Measurements from ENCODE around the gene MTX3.

MTX3 gene

DNA sequence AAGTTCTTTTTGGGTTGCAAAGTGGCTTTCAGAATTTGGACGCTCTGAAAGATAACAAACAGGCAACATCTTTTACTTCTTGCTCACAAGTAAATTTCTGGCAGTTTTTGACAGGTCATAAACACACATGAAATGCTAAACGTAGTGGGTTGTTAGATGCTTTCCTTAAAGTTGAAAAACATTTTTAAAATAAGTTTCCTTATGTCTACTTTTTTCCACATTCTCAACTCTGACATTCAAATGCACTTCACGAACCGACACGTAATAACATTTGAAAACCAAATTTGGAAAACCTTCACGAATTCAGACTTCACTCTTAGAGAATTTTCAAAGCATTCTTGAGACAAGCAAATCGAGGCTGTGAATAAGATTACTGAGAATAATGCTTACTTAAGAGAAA, 26.9 kb downstream of the MTX3 start:
- H3K36me3 ChIP-seq (ENCODE audit: control insufficient read depth in 1 of 2, insufficient read depth in 2 of 2, low read length in 2 of 2) = no peaks in the 10 kb centered on the region
- H3K27ac ChIP-seq (ENCODE audit: low read depth, low read length) = no peak overlapping the region
- no peak overlapping the region for H3K9ac ChIP-seq (ENCODE audit: low read depth in 1 of 2, low read length in 2 of 2)
- H3K9me3 ChIP-seq (ENCODE audit: control insufficient read depth in 1 of 2, low read length in 2 of 2) = no peaks in the 10 kb centered on the region
- no peak overlapping the region for H3K4me3 ChIP-seq (ENCODE audit: low read depth in 1 of 2, low read length in 2 of 2)
- H3K27me3 ChIP-seq (ENCODE audit: control insufficient read depth in 1 of 2, insufficient read depth in 2 of 2, low read length in 2 of 2) = peaks cover 0 to 8% of the 10 kb centered on the region in 2 donors
- H3K4me1 ChIP-seq (ENCODE audit: control insufficient read depth in 1 of 2, insufficient read depth in 2 of 2, low read length in 2 of 2) = no peaks in the 10 kb centered on the region

DNA sequence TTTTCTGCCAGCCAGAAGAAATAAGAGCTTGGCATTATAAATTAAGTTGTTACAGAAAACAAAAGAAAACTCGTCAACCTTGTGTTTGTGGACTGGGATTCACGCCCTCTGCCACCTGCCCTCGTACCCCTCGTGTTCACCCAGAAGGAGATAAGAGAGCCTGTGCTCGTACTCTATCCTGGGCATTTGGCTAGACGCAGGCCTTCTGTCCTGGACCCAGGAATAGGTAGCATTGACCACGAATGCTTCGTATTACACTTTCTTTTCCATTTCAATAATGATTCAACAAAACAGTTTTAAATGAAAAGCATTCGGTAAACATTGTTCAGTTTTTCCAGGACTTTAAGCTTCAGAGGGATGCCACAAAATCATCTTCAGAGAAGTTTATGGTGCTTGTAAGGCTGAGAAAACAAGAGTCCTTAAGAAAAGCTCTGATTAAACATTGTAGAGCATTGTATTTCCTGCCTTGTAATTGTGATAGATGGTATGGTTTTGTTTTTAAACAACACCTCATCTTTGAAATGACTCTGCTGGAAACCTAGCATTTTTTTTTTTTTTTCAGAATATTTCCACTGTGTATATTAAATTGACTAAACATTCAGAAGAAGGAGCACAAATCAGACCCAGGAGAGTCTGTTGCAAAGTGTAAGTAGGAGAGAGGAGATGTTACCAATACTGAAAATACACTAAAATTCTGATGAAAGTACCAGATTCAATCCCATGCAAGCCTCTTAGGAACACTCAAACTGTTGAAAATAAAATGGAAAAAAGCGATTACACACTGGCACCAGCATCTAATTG, 27.6 kb downstream of the MTX3 start:
- Histone ChIP-seq H3K4me3 (ENCODE audit: low read depth in 1 of 2, low read length in 2 of 2) (no peak overlapping the region), H3K27me3 (ENCODE audit: control insufficient read depth in 1 of 2, insufficient read depth in 2 of 2, low read length in 2 of 2) (peaks cover 0 to 4% of the 10 kb centered on the region in 2 donors), H3K9me3 (ENCODE audit: control insufficient read depth in 1 of 2, low read length in 2 of 2) (no peaks in the 10 kb centered on the region), H3K27ac (ENCODE audit: low read depth, low read length) (no peak overlapping the region), H3K4me1 (ENCODE audit: control insufficient read depth in 1 of 2, insufficient read depth in 2 of 2, low read length in 2 of 2) (no peaks in the 10 kb centered on the region), H3K36me3 (ENCODE audit: control insufficient read depth in 1 of 2, insufficient read depth in 2 of 2, low read length in 2 of 2) (no peaks in the 10 kb centered on the region), H3K9ac (ENCODE audit: low read depth in 1 of 2, low read length in 2 of 2) (no peak overlapping the region)

DNA sequence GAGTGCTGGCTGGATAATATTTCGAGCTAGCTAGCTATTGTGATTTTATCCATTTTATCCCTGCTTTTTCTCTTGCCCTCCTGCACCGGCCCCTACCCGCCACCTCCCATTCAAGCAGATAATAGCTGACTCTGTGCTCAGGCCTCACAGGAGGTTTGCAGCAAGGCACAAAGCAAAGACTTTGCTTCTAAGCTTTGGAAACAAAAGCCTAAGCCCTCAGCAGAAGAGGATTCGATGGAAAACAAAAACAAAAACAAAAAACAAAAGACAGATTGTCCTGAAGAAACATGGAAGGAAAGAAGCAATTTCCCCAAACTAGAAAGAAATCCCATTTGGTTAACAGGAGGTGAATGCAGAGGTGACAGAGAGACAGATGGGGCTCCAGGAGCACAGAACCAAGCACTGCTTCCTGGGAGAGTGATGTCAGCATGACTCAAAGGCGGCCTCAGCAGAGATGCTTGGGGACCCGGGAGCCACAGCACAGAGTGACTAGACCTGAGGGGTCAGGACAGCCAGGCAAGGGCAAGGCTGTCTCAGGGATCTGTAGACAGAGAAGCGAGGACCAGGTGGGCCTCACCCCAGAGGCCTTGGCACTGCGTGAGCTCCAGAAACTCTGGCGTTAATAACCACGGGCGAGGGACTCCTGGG, 28.4 kb downstream of the MTX3 start:
- Histone ChIP-seq H3K36me3 (ENCODE audit: control insufficient read depth in 1 of 2, insufficient read depth in 2 of 2, low read length in 2 of 2) (no peaks in the 10 kb centered on the region), H3K27me3 (ENCODE audit: control insufficient read depth in 1 of 2, insufficient read depth in 2 of 2, low read length in 2 of 2) (peaks cover 0 to 4% of the 10 kb centered on the region in 2 donors)

DNA sequence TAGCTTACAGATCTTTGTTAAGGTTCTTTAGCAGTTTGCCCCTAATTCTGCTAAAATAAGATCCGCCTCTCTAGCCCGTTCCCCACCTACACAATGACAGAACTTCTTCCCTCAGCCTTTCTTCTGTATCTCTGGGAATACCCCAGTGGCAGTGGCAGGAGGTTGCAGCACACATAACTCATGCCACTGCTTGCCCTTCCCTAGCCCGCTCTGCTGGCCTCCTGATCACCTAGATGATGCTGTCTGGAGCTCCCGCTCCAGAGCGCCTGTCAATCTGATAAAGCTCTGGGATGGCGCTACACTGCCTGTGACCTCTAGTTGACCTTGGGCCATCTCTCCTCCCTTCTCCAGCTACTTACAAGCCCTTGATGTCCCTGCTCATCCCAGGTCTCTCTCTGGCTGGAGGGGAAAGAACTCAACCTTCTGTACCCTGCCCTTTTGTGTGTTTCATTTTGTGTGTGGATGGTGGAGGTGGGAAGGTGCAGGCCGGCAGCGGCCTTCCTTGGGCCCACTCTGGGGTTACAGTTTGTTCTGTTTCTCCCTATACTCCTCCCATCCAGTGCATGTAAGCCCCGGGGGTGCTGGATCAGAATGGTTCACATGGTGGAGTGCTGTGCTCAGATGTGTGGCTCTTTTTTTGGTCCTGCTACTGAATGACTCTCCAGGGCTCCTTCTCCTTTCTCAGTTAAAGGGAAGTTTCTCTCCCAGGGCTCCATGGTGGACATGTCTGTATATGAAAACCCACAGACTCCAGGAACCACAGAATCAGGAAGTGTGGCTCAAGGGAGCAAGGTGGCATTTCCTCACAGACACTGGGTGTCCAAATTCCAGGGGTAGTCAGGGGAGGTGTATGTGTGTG, 29.1 kb downstream of the MTX3 start:
- peaks cover 0 to 4% of the 10 kb centered on the region in 2 donors for H3K27me3 ChIP-seq (ENCODE audit: control insufficient read depth in 1 of 2, insufficient read depth in 2 of 2, low read length in 2 of 2)
- no peak overlapping the region for H3K4me3 ChIP-seq (ENCODE audit: low read depth in 1 of 2, low read length in 2 of 2)
- no peaks in the 10 kb centered on the region for H3K36me3 ChIP-seq (ENCODE audit: control insufficient read depth in 1 of 2, insufficient read depth in 2 of 2, low read length in 2 of 2)
- no peaks in the 10 kb centered on the region for H3K4me1 ChIP-seq (ENCODE audit: control insufficient read depth in 1 of 2, insufficient read depth in 2 of 2, low read length in 2 of 2)
- no peak overlapping the region for H3K27ac ChIP-seq (ENCODE audit: low read depth, low read length)
- no peak overlapping the region for H3K9ac ChIP-seq (ENCODE audit: low read depth in 1 of 2, low read length in 2 of 2)
- H3K9me3 ChIP-seq (ENCODE audit: control insufficient read depth in 1 of 2, low read length in 2 of 2) = no peaks in the 10 kb centered on the region

More for the DNA sequence above, 28.4 kb downstream of the MTX3 start:
- Histone ChIP-seq H3K9me3 (ENCODE audit: control insufficient read depth in 1 of 2, low read length in 2 of 2) (no peaks in the 10 kb centered on the region), H3K4me1 (ENCODE audit: control insufficient read depth in 1 of 2, insufficient read depth in 2 of 2, low read length in 2 of 2) (no peaks in the 10 kb centered on the region), H3K4me3 (ENCODE audit: low read depth in 1 of 2, low read length in 2 of 2) (no peak overlapping the region), H3K27ac (ENCODE audit: low read depth, low read length) (no peak overlapping the region), H3K9ac (ENCODE audit: low read depth in 1 of 2, low read length in 2 of 2) (no peak overlapping the region)

DNA sequence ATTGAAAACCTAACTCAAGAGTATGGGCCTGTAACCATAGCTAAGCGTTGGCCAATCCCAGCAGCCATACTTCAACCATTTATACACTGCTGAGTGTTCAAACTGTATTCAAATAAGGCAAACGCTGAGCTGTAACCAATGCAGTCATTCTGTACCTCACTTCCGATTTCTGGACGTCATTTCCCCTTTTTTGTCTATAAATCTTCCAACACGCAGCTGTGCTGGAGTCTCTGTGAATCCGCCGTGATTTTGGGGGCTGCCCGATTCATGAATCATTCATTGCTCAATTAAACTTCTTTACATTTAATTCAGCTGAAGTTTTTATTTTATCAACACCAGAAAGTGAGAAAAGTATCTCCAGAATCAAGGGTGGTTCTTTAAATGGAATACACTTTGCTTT, 31.7 kb downstream of the MTX3 start:
- Histone ChIP-seq H3K9ac (ENCODE audit: low read depth in 1 of 2, low read length in 2 of 2) (no peak overlapping the region), H3K27ac (ENCODE audit: low read depth, low read length) (no peak overlapping the region), H3K4me1 (ENCODE audit: control insufficient read depth in 1 of 2, insufficient read depth in 2 of 2, low read length in 2 of 2) (no peaks in the 10 kb centered on the region), H3K27me3 (ENCODE audit: control insufficient read depth in 1 of 2, insufficient read depth in 2 of 2, low read length in 2 of 2) (peaks cover 0 to 4% of the 10 kb centered on the region in 2 donors), H3K4me3 (ENCODE audit: low read depth in 1 of 2, low read length in 2 of 2) (no peak overlapping the region), H3K36me3 (ENCODE audit: control insufficient read depth in 1 of 2, insufficient read depth in 2 of 2, low read length in 2 of 2) (no peaks in the 10 kb centered on the region), H3K9me3 (ENCODE audit: control insufficient read depth in 1 of 2, low read length in 2 of 2) (no peaks in the 10 kb centered on the region)

DNA sequence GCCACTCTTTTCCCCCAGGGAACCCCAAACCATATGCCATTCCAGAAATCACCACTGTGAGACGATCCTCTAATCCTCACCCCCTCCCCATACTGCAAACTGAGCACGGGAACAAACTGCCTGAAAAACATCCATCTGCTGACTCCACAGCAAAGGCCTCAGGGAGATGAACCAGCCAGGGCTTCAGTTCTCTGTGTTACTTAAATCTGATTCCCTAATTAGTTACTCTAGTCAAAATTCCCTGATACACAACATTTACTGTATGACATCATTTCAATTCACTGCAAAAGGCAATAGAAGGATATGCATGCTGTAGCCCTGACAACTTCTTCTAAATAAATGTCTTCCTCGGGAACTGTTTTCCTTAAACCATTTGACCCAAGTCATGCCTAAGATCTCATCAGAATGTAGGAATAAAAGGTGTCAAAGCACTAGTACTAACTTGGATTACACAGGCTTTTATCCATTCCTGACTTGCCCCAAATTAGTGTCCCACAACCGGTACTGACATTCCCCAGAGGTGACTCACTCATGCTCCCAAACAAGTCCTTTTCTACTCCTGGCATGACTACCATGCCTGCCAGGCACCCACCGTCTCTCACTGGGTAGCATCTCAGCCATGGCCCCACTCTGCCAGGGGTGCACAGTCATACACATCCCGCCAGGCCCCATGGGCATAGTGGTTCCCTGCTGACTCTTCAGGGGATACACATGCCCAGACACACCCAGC, 35.0 kb downstream of the MTX3 start:
- Histone ChIP-seq H3K9me3 (ENCODE audit: control insufficient read depth in 1 of 2, low read length in 2 of 2) (no peaks in the 10 kb centered on the region), H3K27me3 (ENCODE audit: control insufficient read depth in 1 of 2, insufficient read depth in 2 of 2, low read length in 2 of 2) (peaks cover 0 to 4% of the 10 kb centered on the region in 2 donors), H3K36me3 (ENCODE audit: control insufficient read depth in 1 of 2, insufficient read depth in 2 of 2, low read length in 2 of 2) (no peaks in the 10 kb centered on the region), H3K27ac (ENCODE audit: low read depth, low read length) (no peak overlapping the region), H3K9ac (ENCODE audit: low read depth in 1 of 2, low read length in 2 of 2) (no peak overlapping the region), H3K4me1 (ENCODE audit: control insufficient read depth in 1 of 2, insufficient read depth in 2 of 2, low read length in 2 of 2) (no peaks in the 10 kb centered on the region), H3K4me3 (ENCODE audit: low read depth in 1 of 2, low read length in 2 of 2) (no peak overlapping the region)

DNA sequence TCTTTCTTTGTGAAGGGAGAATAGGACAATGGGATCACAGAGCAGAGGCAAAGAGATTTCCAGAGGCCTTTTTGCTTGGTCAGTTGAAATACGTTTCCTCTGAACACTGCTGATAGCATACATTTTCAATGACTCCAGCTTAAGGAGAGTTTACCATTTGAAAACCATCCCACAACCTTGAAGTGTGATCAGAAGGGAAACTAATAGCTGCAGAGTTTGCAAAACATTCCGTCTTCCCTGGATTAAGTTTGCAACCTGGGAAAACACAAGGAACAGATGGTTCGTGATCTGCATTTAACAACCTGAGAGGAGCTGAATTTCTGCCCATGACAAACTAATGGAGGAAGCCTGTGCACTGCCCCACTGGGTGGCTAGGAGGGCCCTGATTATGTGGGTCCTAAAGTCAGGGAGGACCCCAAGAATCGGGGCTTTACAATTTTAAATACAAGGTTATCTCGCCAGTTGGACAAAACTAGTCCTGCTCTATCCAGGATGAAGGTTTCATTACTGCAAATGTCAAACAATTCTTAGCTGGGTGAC, 35.6 kb downstream of the MTX3 start:
- Histone ChIP-seq H3K4me1 (ENCODE audit: control insufficient read depth in 1 of 2, insufficient read depth in 2 of 2, low read length in 2 of 2) (no peaks in the 10 kb centered on the region), H3K27ac (ENCODE audit: low read depth, low read length) (no peak overlapping the region), H3K9ac (ENCODE audit: low read depth in 1 of 2, low read length in 2 of 2) (no peak overlapping the region), H3K9me3 (ENCODE audit: control insufficient read depth in 1 of 2, low read length in 2 of 2) (no peaks in the 10 kb centered on the region), H3K4me3 (ENCODE audit: low read depth in 1 of 2, low read length in 2 of 2) (no peak overlapping the region), H3K27me3 (ENCODE audit: control insufficient read depth in 1 of 2, insufficient read depth in 2 of 2, low read length in 2 of 2) (peaks cover 0 to 4% of the 10 kb centered on the region in 2 donors), H3K36me3 (ENCODE audit: control insufficient read depth in 1 of 2, insufficient read depth in 2 of 2, low read length in 2 of 2) (no peaks in the 10 kb centered on the region)

DNA sequence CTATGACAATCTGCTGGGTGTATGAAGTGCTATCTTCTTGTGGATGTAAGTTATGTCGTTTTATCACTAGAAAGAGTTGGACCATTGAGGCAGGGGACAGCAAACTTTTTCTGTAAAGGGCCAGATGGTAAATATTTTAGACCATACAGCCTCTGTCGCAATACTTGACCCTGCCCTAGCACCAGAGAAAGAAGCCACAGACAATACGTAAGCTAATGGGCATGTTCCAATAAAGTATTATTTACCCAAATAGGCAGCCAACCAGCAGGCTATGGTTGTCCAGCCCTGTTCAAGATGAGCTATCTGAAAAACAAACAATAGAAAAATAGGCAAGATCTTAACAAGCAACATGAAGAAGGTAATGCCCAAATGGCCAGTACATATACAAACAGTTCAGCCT, 36.4 kb downstream of the MTX3 start:
- peaks cover 0 to 4% of the 10 kb centered on the region in 2 donors for H3K27me3 ChIP-seq (ENCODE audit: control insufficient read depth in 1 of 2, insufficient read depth in 2 of 2, low read length in 2 of 2)
- no peaks in the 10 kb centered on the region for H3K36me3 ChIP-seq (ENCODE audit: control insufficient read depth in 1 of 2, insufficient read depth in 2 of 2, low read length in 2 of 2)
- no peaks in the 10 kb centered on the region for H3K4me1 ChIP-seq (ENCODE audit: control insufficient read depth in 1 of 2, insufficient read depth in 2 of 2, low read length in 2 of 2)
- no peaks in the 10 kb centered on the region for H3K9me3 ChIP-seq (ENCODE audit: control insufficient read depth in 1 of 2, low read length in 2 of 2)
- no peak overlapping the region for H3K9ac ChIP-seq (ENCODE audit: low read depth in 1 of 2, low read length in 2 of 2)
- H3K4me3 ChIP-seq (ENCODE audit: low read depth in 1 of 2, low read length in 2 of 2) = no peak overlapping the region
- no peak overlapping the region for H3K27ac ChIP-seq (ENCODE audit: low read depth, low read length)

DNA sequence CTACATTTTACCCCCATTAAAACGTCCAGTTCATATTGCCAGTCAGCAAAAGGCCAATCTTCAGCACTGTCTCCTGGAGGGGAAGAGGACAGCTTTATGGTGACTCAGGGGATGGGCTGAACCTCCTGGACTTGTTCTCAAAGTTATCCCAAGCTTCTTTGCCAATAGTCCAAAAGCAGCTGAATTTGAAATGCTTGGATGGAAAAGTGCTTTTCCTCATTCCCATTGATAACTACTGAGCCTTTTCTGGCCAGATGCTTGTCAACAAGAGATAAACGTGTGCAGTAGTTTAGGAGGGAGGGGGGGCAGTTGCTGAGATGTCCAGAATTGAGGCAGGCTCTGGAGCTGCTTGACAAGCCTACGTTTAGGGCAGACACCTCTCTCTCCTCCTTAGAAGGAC, 43.5 kb downstream of the MTX3 start:
- Histone ChIP-seq H3K27me3 (ENCODE audit: control insufficient read depth in 1 of 2, insufficient read depth in 2 of 2, low read length in 2 of 2) (no peaks in the 10 kb centered on the region), H3K4me3 (ENCODE audit: low read depth in 1 of 2, low read length in 2 of 2) (no peak overlapping the region), H3K27ac (ENCODE audit: low read depth, low read length) (no peak overlapping the region), H3K9ac (ENCODE audit: low read depth in 1 of 2, low read length in 2 of 2) (no peak overlapping the region), H3K36me3 (ENCODE audit: control insufficient read depth in 1 of 2, insufficient read depth in 2 of 2, low read length in 2 of 2) (no peaks in the 10 kb centered on the region), H3K9me3 (ENCODE audit: control insufficient read depth in 1 of 2, low read length in 2 of 2) (no peaks in the 10 kb centered on the region), H3K4me1 (ENCODE audit: control insufficient read depth in 1 of 2, insufficient read depth in 2 of 2, low read length in 2 of 2) (no peaks in the 10 kb centered on the region)

Measured in duodenal mucosa (tissue), 2 donors.